PC-9 (cell line): Measurements from ENCODE around the gene OSTC. TPM values are rescaled to one million over a fixed set of nuclear protein-coding genes. Genes with fewer than 3 reads are reported as not detected.
A peak's percentile ranks its signal among the peaks of the same experiment; 100 is the strongest.

Experiments
- BruUV-seq: library from RNA; stranded (reverse); fragments of 400-500 nt; replicated peaks from 2 replicates; lab custom pipeline; 2021; lab: Mats Ljungman, UMichigan
- CTCF ChIA-PET: fragments of 300-600 bp; sonication (Branson Sonifier 250); formaldehyde crosslinking; loops from one replicate; lab custom pipeline; 2022; ENCODE audit warnings: antibody characterized with exemption; lab: Charles Lee
- POLR2A ChIA-PET: fragments of 300-600 bp; sonication (Branson Sonifier 250); formaldehyde crosslinking; loops from one replicate; lab custom pipeline; 2022; ENCODE audit warnings: antibody characterized with exemption; ENCODE audit not compliant: unreplicated experiment; lab: Charles Lee
- DNase-seq, 2 experiments: peaks; one replicate each; pipeline versions ENCODE4 v3.0.0 to v3.0.0-alpha.2; 2015 to 2022; ENCODE audit warnings: mixed read lengths in 1 of 2
- H2AFZ ChIP-seq: fragments of 200-600 bp; sonication (generic); 2 replicates; pipeline ENCODE4 v1.8.1; 2017; ENCODE audit warnings: antibody characterized with exemption
- H3F3A ChIP-seq: fragments of 200-600 bp; sonication (generic); 2 replicates; pipeline ENCODE4 v1.8.1; 2017; ENCODE audit warnings: antibody characterized with exemption, mild to moderate bottlenecking, low read depth; ENCODE audit not compliant: insufficient read depth
- H3K27ac ChIP-seq: fragments of 200-600 bp; sonication (generic); 2 replicates; pipeline ENCODE4 v1.6.1; 2016; ENCODE audit warnings: mixed run types
- H3K27me3 ChIP-seq: fragments of 200-600 bp; sonication (generic); 2 replicates; pipeline ENCODE4 v1.6.1; 2016; ENCODE audit warnings: low read depth, mixed run types; ENCODE audit not compliant: insufficient read depth
- H3K36me3 ChIP-seq: fragments of 200-600 bp; sonication (generic); 2 replicates; pipeline ENCODE4 v1.6.1; 2016; ENCODE audit warnings: low read depth, mixed run types
- H3K4me1 ChIP-seq: fragments of 200-600 bp; sonication (generic); replicated peaks from 2 replicates; pipeline ENCODE4 v1.6.1; 2016; ENCODE audit warnings: mixed run types; ENCODE audit not compliant: insufficient read depth
- H3K4me2 ChIP-seq: fragments of 200-600 bp; sonication (generic); 2 replicates; pipeline ENCODE4 v1.6.1; 2017; ENCODE audit warnings: mixed run types
- H3K4me3 ChIP-seq: fragments of 200-600 bp; sonication (generic); 2 replicates; pipeline ENCODE4 v1.6.1; 2016; ENCODE audit warnings: mixed run types
- H3K79me2 ChIP-seq: fragments of 200-600 bp; sonication (generic); 2 replicates; pipeline ENCODE4 v1.6.1; 2017; ENCODE audit warnings: low read depth, mixed run types
- H3K9me2 ChIP-seq: fragments of 200-600 bp; sonication (generic); 2 replicates; pipeline ENCODE4 v1.8.1; 2017; ENCODE audit warnings: mild to moderate bottlenecking; ENCODE audit not compliant: insufficient read depth
- H3K9me3 ChIP-seq: fragments of 200-600 bp; sonication (generic); 2 replicates; pipeline ENCODE4 v1.8.1; 2016; ENCODE audit warnings: low read depth; ENCODE audit not compliant: insufficient read depth
- H4K20me1 ChIP-seq: fragments of 200-600 bp; sonication (generic); 2 replicates; pipeline ENCODE4 v1.8.1; 2017; ENCODE audit not compliant: insufficient read depth
- EZH2 ChIP-seq: fragments of 200-600 bp; sonication (generic); IDR thresholded peaks from 2 replicates; pipeline ENCODE4 v1.8.0; 2017; ENCODE audit warnings: antibody characterized with exemption, low read depth
- intact Hi-C: fragments of 100-400 bp; cut with micrococcal nuclease; formaldehyde crosslinking; loops from one replicate; pipeline ENCODE4 v1.10.0; 2022; ENCODE audit not compliant: unreplicated experiment
- total RNA-seq: library from RNA; stranded (reverse); gene quantifications from 2 replicates; pipeline ENCODE4 v1.2.3, GENCODE V29; 2021
- TF ChIP-seq, protein P1 (sequence below): fragments of 200-600 bp; sonication (generic); conservative IDR thresholded peaks from 2 replicates; pipeline ENCODE4 v1.6.1; 2017; ENCODE audit warnings: mixed run types, antibody characterized with exemption, mild to moderate bottlenecking, moderate library complexity

Gene OSTC
- total RNA-seq, 1 experiment from 2014 or later = 61.7 TPM

DNA sequence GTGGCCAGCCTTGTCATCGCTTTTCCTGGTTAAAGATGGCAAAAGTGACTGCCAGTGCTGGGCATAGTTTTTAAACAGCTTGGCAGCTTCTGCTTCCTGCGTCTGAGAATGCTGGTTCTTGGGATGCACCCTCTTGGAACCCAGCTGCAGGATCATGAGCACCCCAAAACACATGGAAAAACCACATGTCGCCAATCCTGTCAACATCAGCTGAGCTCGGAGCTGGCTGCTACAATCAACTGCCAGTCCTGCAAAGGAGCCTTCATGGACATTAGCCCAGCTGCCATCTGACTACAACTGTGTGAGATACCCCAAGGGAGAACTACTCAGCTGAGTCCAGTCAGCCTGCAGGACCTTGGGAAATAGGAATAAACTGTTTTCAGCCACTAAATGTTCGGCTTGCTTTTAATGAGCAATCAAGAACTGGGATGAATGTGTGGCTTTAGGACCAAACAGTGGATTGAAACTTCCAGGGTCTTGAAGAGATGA is 31.0 kb downstream of the OSTC start:
- H3K36me3 ChIP-seq = no peaks in the 10 kb centered on the region
- no peak overlapping the region for H3K27ac ChIP-seq
- DNase-seq = no peak
- H4K20me1 ChIP-seq = no peaks in the 10 kb centered on the region
- H3K9me3 ChIP-seq = no peaks in the 10 kb centered on the region
- no peaks in the 10 kb centered on the region for H3K27me3 ChIP-seq
- H3K79me2 ChIP-seq = no peaks in the 10 kb centered on the region
- H3F3A ChIP-seq = no peaks in the 10 kb centered on the region
- H2AFZ ChIP-seq = no peak overlapping the region
- no peak overlapping the region for H3K4me3 ChIP-seq
- no peaks in the 10 kb centered on the region for H3K4me1 ChIP-seq
- BruUV-seq = no TSS peak
- POLR2A ChIA-PET = no interaction called here
- H3K9me2 ChIP-seq = no peaks in the 10 kb centered on the region
- CTCF ChIA-PET = no interaction called here
- TF ChIP-seq, protein P1, sequence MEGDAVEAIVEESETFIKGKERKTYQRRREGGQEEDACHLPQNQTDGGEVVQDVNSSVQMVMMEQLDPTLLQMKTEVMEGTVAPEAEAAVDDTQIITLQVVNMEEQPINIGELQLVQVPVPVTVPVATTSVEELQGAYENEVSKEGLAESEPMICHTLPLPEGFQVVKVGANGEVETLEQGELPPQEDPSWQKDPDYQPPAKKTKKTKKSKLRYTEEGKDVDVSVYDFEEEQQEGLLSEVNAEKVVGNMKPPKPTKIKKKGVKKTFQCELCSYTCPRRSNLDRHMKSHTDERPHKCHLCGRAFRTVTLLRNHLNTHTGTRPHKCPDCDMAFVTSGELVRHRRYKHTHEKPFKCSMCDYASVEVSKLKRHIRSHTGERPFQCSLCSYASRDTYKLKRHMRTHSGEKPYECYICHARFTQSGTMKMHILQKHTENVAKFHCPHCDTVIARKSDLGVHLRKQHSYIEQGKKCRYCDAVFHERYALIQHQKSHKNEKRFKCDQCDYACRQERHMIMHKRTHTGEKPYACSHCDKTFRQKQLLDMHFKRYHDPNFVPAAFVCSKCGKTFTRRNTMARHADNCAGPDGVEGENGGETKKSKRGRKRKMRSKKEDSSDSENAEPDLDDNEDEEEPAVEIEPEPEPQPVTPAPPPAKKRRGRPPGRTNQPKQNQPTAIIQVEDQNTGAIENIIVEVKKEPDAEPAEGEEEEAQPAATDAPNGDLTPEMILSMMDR = no peak
- TF ChIP-seq EZH2 = no peak
- H3K4me2 ChIP-seq = no peak overlapping the region
- intact Hi-C loops = loop anchor here (5.0 kb wide), 1 partner anchor 726 kb away; no protein-coding TSS in a partner anchor

DNA sequence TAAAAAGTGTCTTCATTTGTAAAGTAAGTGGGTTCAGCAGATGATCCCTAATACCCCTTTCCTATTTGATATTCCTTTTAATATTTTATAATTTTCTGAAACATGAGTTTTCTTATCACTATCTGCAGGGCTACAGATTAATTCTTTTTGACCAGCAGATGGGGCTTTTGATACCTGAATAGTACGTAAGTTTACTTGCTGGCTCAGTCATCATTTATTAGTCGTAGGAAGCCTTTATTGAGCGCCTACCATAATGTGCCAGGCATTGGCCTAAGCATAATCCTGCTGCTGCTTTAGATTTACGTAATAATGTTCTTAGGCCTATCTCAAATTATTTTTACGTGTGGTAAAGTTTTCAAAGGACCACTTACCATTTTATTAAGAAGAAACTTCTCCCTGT is 33.1 kb downstream of the OSTC start:
- Histone ChIP-seq H3K4me3 (no peak overlapping the region), H3K79me2 (no peaks in the 10 kb centered on the region), H2AFZ (no peak overlapping the region), H3K4me1 (no peaks in the 10 kb centered on the region), H3K9me2 (no peaks in the 10 kb centered on the region), H3K36me3 (no peaks in the 10 kb centered on the region), H3K27ac (no peak overlapping the region), H4K20me1 (no peaks in the 10 kb centered on the region), H3K27me3 (no peaks in the 10 kb centered on the region), H3F3A (no peaks in the 10 kb centered on the region), H3K9me3 (no peaks in the 10 kb centered on the region), H3K4me2 (no peak overlapping the region)
- CTCF ChIA-PET = interaction anchor here (0.5 kb wide), 1 partner anchor 23 kb away, joined by 3 read pairs; no protein-coding TSS in a partner anchor
- POLR2A ChIA-PET = no interaction called here
- intact Hi-C loops = loop anchor here (5.0 kb wide), 1 partner anchor 724 kb away; no protein-coding TSS in a partner anchor
- no peak for DNase-seq
- no peak for TF ChIP-seq EZH2
- TF ChIP-seq, protein P1 = peak; percentile 34; the same call in 1 of the 2 replicates
- no TSS peak for BruUV-seq

DNA sequence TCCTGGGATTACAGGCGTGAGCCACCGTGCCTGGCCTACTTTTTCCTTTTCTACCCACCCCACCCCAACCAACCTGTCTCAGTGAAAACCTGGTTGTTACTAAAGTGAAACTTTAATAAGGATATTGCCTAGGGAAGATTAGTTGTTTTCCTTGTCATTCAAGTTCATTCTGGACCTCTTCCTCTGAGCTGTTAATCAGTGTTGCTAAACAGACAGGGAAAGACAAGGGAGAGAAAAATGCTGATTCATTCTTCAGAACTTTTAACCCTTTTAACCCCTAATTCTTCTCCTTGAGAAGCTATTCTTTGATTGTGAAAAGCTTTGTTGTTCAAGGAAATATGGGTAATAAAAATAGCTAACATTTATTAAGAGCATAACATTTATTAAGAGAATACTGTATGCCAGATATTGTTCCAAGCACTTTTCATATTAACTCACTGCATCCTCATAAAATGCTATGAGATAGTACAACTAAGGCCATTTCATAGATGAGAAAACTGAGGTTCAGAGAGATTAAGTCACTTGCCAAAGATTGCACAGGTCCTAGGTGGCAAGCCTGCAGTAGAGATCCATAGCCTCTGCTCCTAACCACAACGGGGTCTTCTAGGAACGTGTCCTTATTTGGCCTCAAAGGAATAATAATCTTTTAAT is 34.8 kb downstream of the OSTC start:
- Histone ChIP-seq H3K79me2 (no peaks in the 10 kb centered on the region), H3K27me3 (no peaks in the 10 kb centered on the region), H3K4me3 (no peak overlapping the region), H2AFZ (no peak overlapping the region; the same call in 1 of the 2 replicates), H3K9me3 (no peaks in the 10 kb centered on the region), H3K4me1 (no peaks in the 10 kb centered on the region), H3K4me2 (no peak overlapping the region), H3K36me3 (no peaks in the 10 kb centered on the region), H3K9me2 (no peaks in the 10 kb centered on the region), H3F3A (no peaks in the 10 kb centered on the region), H3K27ac (no peak overlapping the region), H4K20me1 (no peaks in the 10 kb centered on the region)
- CTCF ChIA-PET = no interaction called here
- POLR2A ChIA-PET = no interaction called here
- no peak for TF ChIP-seq EZH2
- intact Hi-C loops = no loop called here
- no TSS peak for BruUV-seq
- DNase-seq = no peak
